Pancreas (tissue), 10 donors: ENCODE data around the gene RLN3. TPM values are rescaled to one million over a fixed set of nuclear protein-coding genes. Genes with fewer than 3 reads are reported as not detected.

Experiments
- ATAC-seq, 4 donors: fragments of 200-7000 bp; cut with Tn5 transposase; one replicate each; pipeline versions ENCODE4 v1.8.0 to v1.9.1; 2020; ENCODE audit warnings: mild to moderate bottlenecking in 4 of 4, moderate library complexity in 4 of 4
- DNase-seq, 6 donors: peaks; one replicate each; pipeline ENCODE4 v3.0.0-alpha.2; 2020
- FAIRE-seq: peaks from 2 replicates; lab custom pipeline; 2012; peaks lifted over from hg19 to GRCh38; lab: Jason Lieb, UNC
- H3K27ac ChIP-seq, 4 donors: fragments of 200-600 bp; sonication (generic); 1 replicate in 3 of 4; 2 replicates in 1 of 4; pipeline versions ENCODE4 v1.5.0 to v1.8.0; 2020
- H3K27me3 ChIP-seq, 4 donors: fragments of 200-600 bp; one replicate each; pipeline ENCODE4 v1.8.0; 2021
- H3K36me3 ChIP-seq, 3 donors: fragments of 200-600 bp; sonication (generic) in 1 of 3; one replicate each; pipeline versions ENCODE4 v1.5.0 to v1.8.0; 2020 to 2021
- H3K4me1 ChIP-seq, 3 donors: fragments of 200-600 bp; one replicate each; pipeline ENCODE4 v1.8.0; 2021
- H3K4me3 ChIP-seq, 4 donors: fragments of 200-600 bp; sonication (generic) in 2 of 4; one replicate each; pipeline versions ENCODE4 v1.5.0 to v1.8.0; 2020 to 2021
- H3K9me3 ChIP-seq, 4 donors: fragments of 200-600 bp; one replicate each; pipeline ENCODE4 v1.8.0; 2021
- CTCF ChIP-seq, 4 donors: fragments of 200-600 bp; sonication (generic) in 3 of 4; IDR thresholded peaks; one replicate each; pipeline versions ENCODE4 v1.5.0 to v1.8.0; 2021; ENCODE audit warnings: antibody characterized with exemption in 4 of 4
- WGBS, 2 donors: extraction: QIAGEN DNeasy Blood & Tissue Kit; methylation state at CpG; one replicate each; pipeline ENCODE4 v1.1.7; 2013; 5-methylcytosine and 5-hydroxymethylcytosine counted together
- intact Hi-C, 3 donors: fragments of 100-400 bp; cut with DNase I; formaldehyde crosslinking; loops; one replicate each; pipeline versions ENCODE4 v1.11.1 to v1.14.2; 2022
- polyA plus RNA-seq, 2 donors: library from polyadenylated mRNA; stranded (reverse); fragments of 200-250 nt; gene quantifications; one replicate each; pipeline ENCODE4 v1.2.3, GENCODE V29; 2013
- total RNA-seq, 6 donors: library from RNA; stranded (reverse); fragmentation: NEBNext Ultra II Directional in 4 of 6; extraction: Animal tissue kit (Norgen Biotek cat#: 25700) in 4 of 6; gene quantifications; one replicate each; pipeline versions ENCODE4 v1.2.1 to v1.2.4, GENCODE V29; 2021 to 2023
- donor health status: healthy with polysubstance abuse.
- donor health status: DM: no; HTN: no; CAD: no; lungs with moderate emphysema.
- donor health status: DM: no; HTN: no; CAD: no.
- donor health status: control.
- donor health status: control.
- donor health status: Bipolar disorder and iron deficiency.
- donor health status: DM: yes; HTN: yes; CAD: no.
- donor health status: DM: no; HTN: no; CAD: no.
- donor health status: DM: no; HTN: no; CAD: no.
- donor health status: DM: yes; HTN: yes; CAD: no.

Gene RLN3
- total and polyA plus RNA-seq, 8 donors = not detected

GRCh38 chr19:14066134-14066533, 38.2 kb downstream of the RLN3 start:
- Histone ChIP-seq H3K27ac (no peak overlapping the region), H3K36me3 (no peaks in the 10 kb centered on the region), H3K4me3 (no peak overlapping the region), H3K4me1 (peaks cover 0 to 5% (median 4%) of the 10 kb centered on the region in 3 donors), H3K9me3 (no peaks in the 10 kb centered on the region), H3K27me3 (no peaks in the 10 kb centered on the region)
- WGBS, 2 donors = 74 to 78% methylated on average over 2 of the region's 2 CpGs
- no peak for FAIRE-seq
- no peak for DNase-seq
- no peak for ATAC-seq
- intact Hi-C loops = no loop called here
- no peak for TF ChIP-seq CTCF (IDR thresholded peaks at IDR 0.05)

GRCh38 chr19:14070268-14071050, 42.5 kb downstream of the RLN3 start:
- H3K4me1 ChIP-seq = peaks cover 3 to 8% (median 8%) of the 10 kb centered on the region in 3 donors
- H3K4me3 ChIP-seq = no peak overlapping the region
- no peak for ATAC-seq
- no peaks in the 10 kb centered on the region for H3K9me3 ChIP-seq
- no peaks in the 10 kb centered on the region for H3K27me3 ChIP-seq
- H3K27ac ChIP-seq = no peak overlapping the region
- peak in 1 of 6 donors; percentile 52 for DNase-seq
- no peak for FAIRE-seq
- TF ChIP-seq CTCF (IDR thresholded peaks at IDR 0.05) = no peak
- no peaks in the 10 kb centered on the region for H3K36me3 ChIP-seq
- intact Hi-C loops = loop anchor here in 2 of 3 donors (5.0 kb wide), 1 partner anchor 188 kb away; no protein-coding TSS in a partner anchor
- 95 to 97% methylated on average over 43 of the region's 43 CpGs for WGBS, 2 donors

GRCh38 chr19:14072535-14073260, 44.8 kb downstream of the RLN3 start, which contains the start of gene MISP3:
TSS of gene MISP3 (plus strand) at chr19:14072786. CDS start at chr19:14073310, 524 bp downstream.
- no peak for TF ChIP-seq CTCF (IDR thresholded peaks at IDR 0.05)
- FAIRE-seq = no peak
- Histone ChIP-seq H3K36me3 (no peaks in the 10 kb centered on the region), H3K27me3 (no peaks in the 10 kb centered on the region), H3K4me1 (peaks cover 3 to 11% (median 10%) of the 10 kb centered on the region in 3 donors), H3K27ac (peak within 1 kb of the TSS; percentile 93 to 98 (median 96)), H3K9me3 (no peaks in the 10 kb centered on the region), H3K4me3 (peak within 1 kb of the TSS; percentile 80 to 88 (median 84))
- peak; percentile 86 to 94 (median 88) for DNase-seq
- peak; percentile 75 to 80 (median 78) for ATAC-seq
- 1% methylated on average over 45 to 51 of the region's 51 CpGs for WGBS, 2 donors
- intact Hi-C loops = loop anchor here in 2 of 3 donors (5.0 kb wide), 1 partner anchor 190 kb away; no protein-coding TSS in a partner anchor

- H3K36me3 ChIP-seq = no peaks in the 10 kb centered on the region
- peak in 2 of 4 donors; percentile 12 to 30 for TF ChIP-seq CTCF (IDR thresholded peaks at IDR 0.05)
- intact Hi-C loops = loop anchor here in 2 of 3 donors (5.0 kb wide), 1 partner anchor 191 kb away; no protein-coding TSS in a partner anchor
- peak overlapping the region; percentile 93 to 98 (median 96) for H3K27ac ChIP-seq
- peak; percentile 71 to 94 (median 85) for DNase-seq
- peaks cover 3 to 11% (median 10%) of the 10 kb centered on the region in 3 donors for H3K4me1 ChIP-seq
- ATAC-seq = peak; percentile 33 to 62 (median 44)
- FAIRE-seq = no peak
- no peaks in the 10 kb centered on the region for H3K27me3 ChIP-seq
- no peaks in the 10 kb centered on the region for H3K9me3 ChIP-seq
- 0 to 1% methylated on average over 82 to 106 of the region's 106 CpGs for WGBS, 2 donors
- H3K4me3 ChIP-seq = peak overlapping the region; percentile 80 to 88 (median 84)
Measured at GRCh38 chr19:14073261-14073924, 45.4 kb downstream of the RLN3 start.
